HG02678 (cell line): ENCODE measurements around the gene PDZRN3.

ENCODE experiments used
- ATAC-seq: cut with Tn5 transposase; IDR thresholded peaks from one replicate; pipeline ENCODE4 v1.9.1; 2021; ENCODE audit warnings: mild to moderate bottlenecking, moderate library complexity; ENCODE audit not compliant: unreplicated experiment

The PDZRN3 gene

GRCh38 chr3:73624821-73625665 lies at the start of gene PDZRN3:
TSS of gene PDZRN3 (minus strand) at chr3:73624941.
- no peak for ATAC-seq

- no peak for ATAC-seq
Observed at GRCh38 chr3:73674280-73674679, 49.5 kb upstream of the PDZRN3 start.

- ATAC-seq: no peak
Observed at GRCh38 chr3:73669260-73669659, 44.5 kb upstream of the PDZRN3 start.

- no peak for ATAC-seq
Observed at GRCh38 chr3:73668391-73668790, 43.6 kb upstream of the PDZRN3 start.

GRCh38 chr3:73667889-73668288 lies 43.1 kb upstream of the PDZRN3 start:
- ATAC-seq: no peak

- no peak for ATAC-seq
Observed at GRCh38 chr3:73665286-73665685, 40.5 kb upstream of the PDZRN3 start.

GRCh38 chr3:73664389-73664788 lies 39.6 kb upstream of the PDZRN3 start:
- no peak for ATAC-seq

GRCh38 chr3:73663495-73663894 lies 38.8 kb upstream of the PDZRN3 start:
- ATAC-seq: no peak

GRCh38 chr3:73661265-73661664 lies 36.5 kb upstream of the PDZRN3 start:
- no peak for ATAC-seq

- ATAC-seq: no peak
Observed at GRCh38 chr3:73658227-73658626, 33.5 kb upstream of the PDZRN3 start.

GRCh38 chr3:73657186-73657585 lies 32.4 kb upstream of the PDZRN3 start:
- ATAC-seq: no peak

- no peak for ATAC-seq
Observed at GRCh38 chr3:73656241-73656890, 31.6 kb upstream of the PDZRN3 start.

- no peak for ATAC-seq
Observed at GRCh38 chr3:73655197-73655596, 30.5 kb upstream of the PDZRN3 start.

- ATAC-seq: no peak
Observed at GRCh38 chr3:73653877-73654276, 29.1 kb upstream of the PDZRN3 start.

- ATAC-seq: no peak
Observed at GRCh38 chr3:73653351-73653750, 28.6 kb upstream of the PDZRN3 start.

- no peak for ATAC-seq
Observed at GRCh38 chr3:73652896-73653295, 28.2 kb upstream of the PDZRN3 start.

GRCh38 chr3:73637042-73637441 lies 12.3 kb upstream of the PDZRN3 start:
- no peak for ATAC-seq

- ATAC-seq: no peak
Observed at GRCh38 chr3:73635254-73635653, 10.5 kb upstream of the PDZRN3 start.

- no peak for ATAC-seq
Observed at GRCh38 chr3:73633916-73634344, 9.2 kb upstream of the PDZRN3 start.

- ATAC-seq: no peak
Observed at GRCh38 chr3:73633453-73633852, 8.7 kb upstream of the PDZRN3 start.

- ATAC-seq: no peak
Observed at GRCh38 chr3:73626106-73626505, 1.4 kb upstream of the PDZRN3 start.
